Measurements from ENCODE around the gene GOLGB1.

DNA sequence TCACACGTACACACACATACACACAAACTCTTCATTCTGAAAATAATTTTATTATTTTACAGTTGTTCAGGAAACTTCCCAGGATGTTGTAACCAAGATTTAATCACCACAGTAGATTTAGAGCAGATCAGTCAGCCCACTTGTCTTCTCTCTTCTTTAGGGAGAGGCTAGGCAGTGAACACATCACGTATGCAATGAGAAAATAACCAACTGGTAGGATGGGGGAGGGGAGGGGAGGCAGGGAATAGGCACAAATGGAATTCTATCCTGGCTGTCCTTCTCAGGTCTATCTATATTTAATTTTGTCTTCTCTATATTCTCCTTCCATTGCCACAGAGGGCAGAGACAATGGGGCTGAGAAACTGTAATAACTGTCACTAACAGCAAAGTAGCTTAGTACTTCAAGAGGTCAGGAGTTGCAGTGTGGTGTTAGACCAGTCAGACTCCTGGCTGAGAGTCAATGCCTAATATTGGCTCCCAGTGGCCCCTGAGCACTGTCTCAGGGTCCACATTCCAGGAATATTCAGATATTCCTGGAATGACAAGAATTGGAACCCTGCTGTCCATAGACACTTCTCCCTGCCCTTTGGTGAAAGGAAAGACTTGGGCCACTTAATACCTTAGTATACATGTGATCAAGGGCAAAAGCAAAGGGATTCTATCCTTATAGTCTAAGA is 86.2 kb downstream of the GOLGB1 start:
- TF ChIP-seq POLR2AphosphoS5 (IDR thresholded peaks at IDR 0.05; ENCODE audit: low read depth, low read length) = no peak
- TF ChIP-seq TAF1 (IDR thresholded peaks at IDR 0.05; ENCODE audit: low read depth, low read length) = no peak
- TF ChIP-seq POLR2A (IDR thresholded peaks at IDR 0.05; ENCODE audit: low read depth, low read length) = no peak
- TF ChIP-seq PAX5 (IDR thresholded peaks at IDR 0.05; ENCODE audit: insufficient read depth, low read length, severe bottlenecking) = no peak
- no peak for TF ChIP-seq POU2F2 (IDR thresholded peaks at IDR 0.05; ENCODE audit: low read depth, low read length)
- no peak for TF ChIP-seq SPI1 (IDR thresholded peaks at IDR 0.05; ENCODE audit: low read depth, low read length)
